Motor neuron (in vitro differentiated cells): ENCODE data around the gene GNPTAB. TPM values are rescaled to one million over a fixed set of nuclear protein-coding genes. Genes with fewer than 3 reads are reported as not detected.
"Not testable (repeated sequence)": the region's sequence is repeated elsewhere in the genome, so short reads cannot be mapped to it uniquely, and the experiment has no call there.

ENCODE experiments used
- ATAC-seq, 8 experiments: fragments of 200-7000 bp; cut with Tn5 transposase; replicated peaks in 6 of 8; 2 replicates each; pipeline ENCODE4 v1.8.0; 2021; ENCODE audit warnings: mild to moderate bottlenecking in 8 of 8, moderate library complexity in 8 of 8
- H3K27ac ChIP-seq, 2 donors: fragments of 250-450 bp; sonication (Bioruptor Pico); 2 replicates each; pipeline ENCODE4 v1.9.0; 2021; ENCODE audit warnings: antibody characterized with exemption in 2 of 2, mild to moderate bottlenecking in 2 of 2, moderate library complexity in 1 of 2
- H3K4me1 ChIP-seq, 2 donors: fragments of 250-450 bp; sonication (Bioruptor Pico); replicated peaks in 1 of 2; 2 replicates each; pipeline ENCODE4 v1.6.1; 2021; ENCODE audit warnings: antibody characterized with exemption in 2 of 2, mild to moderate bottlenecking in 2 of 2, moderate library complexity in 1 of 2
- H3K4me3 ChIP-seq, 5 donors: fragments of 250-450 bp; sonication (Bioruptor Pico); 2 replicates each; pipeline ENCODE4 v1.9.0; 2021; ENCODE audit warnings: antibody characterized with exemption in 5 of 5, mild to moderate bottlenecking in 5 of 5, moderate library complexity in 4 of 5
- WGBS, 10 experiments: fragments of 450-650 bp; shearing (Covaris generic); methylation state at CpG; one replicate each; pipeline ENCODE4 v1.0.0; 2022; 5-methylcytosine and 5-hydroxymethylcytosine counted together
- in situ Hi-C, 9 experiments: fragments of 400-800 bp; cut with MboI; loops; one replicate each; pipeline ENCODE4 v1.15.0; 2021; ENCODE audit warnings: low sequenced_read_pairs in 9 of 9, low pct_unique_long_range_greater_than_20kb in 2 of 9; ENCODE audit not compliant: unreplicated experiment in 9 of 9
- total RNA-seq, 8 experiments: library from RNA; unstranded; fragments of 300-600 nt; gene quantifications; 2 replicates each; pipeline versions ENCODE4 v1.2.3 to v1.2.4, GENCODE V29; 2022

Gene GNPTAB
- total RNA-seq, 8 experiments from 2014 or later = 15.2 to 49.0 (median 41.5) TPM

DNA sequence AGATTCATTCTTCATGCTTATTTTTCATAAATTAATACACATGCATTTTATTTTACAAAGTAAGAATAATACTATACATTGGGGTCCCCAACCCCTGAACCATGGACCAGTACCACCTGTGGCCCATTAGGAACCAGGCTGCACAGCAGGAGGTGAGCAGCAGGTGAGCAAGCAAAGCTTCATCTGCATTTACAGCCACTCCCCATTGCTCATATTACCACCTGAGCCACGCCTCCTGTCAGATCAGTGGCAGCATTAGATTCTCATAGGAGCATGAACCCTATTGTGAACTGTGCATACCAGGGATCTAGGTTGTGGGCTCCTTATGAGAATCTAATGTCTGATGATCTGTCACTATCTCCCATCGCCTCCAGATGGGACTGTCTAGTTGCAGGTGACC is 30.9 kb upstream of the GNPTAB start:
- ATAC-seq, H3K4me3 ChIP-seq, H3K4me1 ChIP-seq, H3K27ac ChIP-seq, in situ Hi-C loops: not testable (repeated sequence)
- WGBS, 10 experiments = 80 to 100% (median 97%) methylated on average over 1 to 2 of the region's 2 CpGs; no CpG with 5 or more reads in 4 of the 10 experiments

GRCh38 chr12:101859664-101860607 is 29.2 kb upstream of the GNPTAB start:
- H3K27ac ChIP-seq = no peak overlapping the region
- no peak for ATAC-seq
- H3K4me3 ChIP-seq = no peak overlapping the region
- peaks cover 9 to 24% of the 10 kb centered on the region in 2 donors for H3K4me1 ChIP-seq
- in situ Hi-C loops = no loop called here

DNA sequence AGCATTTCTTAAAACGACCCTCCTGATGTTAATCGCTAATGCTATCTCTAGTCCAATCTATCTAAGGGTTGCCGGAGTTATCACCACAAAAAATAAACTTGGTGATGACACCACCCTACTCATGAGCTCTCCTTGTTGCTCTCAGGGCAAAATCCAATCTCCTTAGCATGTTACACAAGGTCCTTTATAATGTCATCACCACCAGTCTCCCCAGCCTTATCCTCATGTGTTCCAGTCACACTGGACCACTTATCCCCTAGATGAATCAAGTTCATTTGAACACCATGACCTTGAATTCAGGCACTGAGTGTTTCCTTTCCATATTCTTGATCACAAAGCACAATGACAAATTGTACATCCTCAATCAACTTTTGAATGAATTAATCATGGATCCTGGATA is 27.6 kb upstream of the GNPTAB start:
- no peak overlapping the region for H3K27ac ChIP-seq
- WGBS, 10 experiments = 67 to 100% (median 90%) methylated on average over 1 to 3 of the region's 3 CpGs
- no peak overlapping the region for H3K4me3 ChIP-seq
- no peak for ATAC-seq
- in situ Hi-C loops = no loop called here
- H3K4me1 ChIP-seq = peaks cover 9 to 27% of the 10 kb centered on the region in 2 donors

GRCh38 chr12:101857043-101857558 is 26.3 kb upstream of the GNPTAB start:
- WGBS, 10 experiments = 0 to 63% (median 23%) methylated on average over 1 of the region's 1 CpG; no CpG with 5 or more reads in 1 of the 10 experiments
- in situ Hi-C loops = no loop called here
- Histone ChIP-seq H3K4me1 (peaks cover 9 to 27% of the 10 kb centered on the region in 2 donors), H3K27ac (no peak overlapping the region), H3K4me3 (no peak overlapping the region)
- peak; percentile 61 to 96 (median 90) for ATAC-seq

DNA sequence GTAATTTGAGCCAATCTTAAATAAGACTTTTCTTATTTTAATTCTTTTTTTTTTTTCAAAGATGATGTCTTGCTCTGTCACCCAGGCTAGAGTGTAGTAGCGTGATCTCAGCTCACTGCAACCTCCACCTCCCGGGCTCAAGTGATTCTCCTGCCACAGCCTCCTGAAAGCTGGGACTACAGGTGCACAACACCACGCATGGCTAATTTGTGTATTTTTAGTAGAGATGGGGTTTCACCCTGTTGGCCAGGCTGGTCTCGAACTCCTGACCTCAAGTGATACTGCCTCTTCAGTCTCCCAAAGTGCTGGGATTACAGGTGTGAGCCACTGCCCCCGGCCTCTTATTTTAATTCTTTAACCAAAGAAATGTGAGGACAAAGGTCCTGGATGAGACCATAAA is 25.9 kb upstream of the GNPTAB start:
- WGBS, 10 experiments = 65 to 100% (median 88%) methylated on average over 1 to 5 of the region's 5 CpGs; no CpG with 5 or more reads in 2 of the 10 experiments
- peak in 3 of 8 experiments; percentile 7 to 17 (median 11) for ATAC-seq
- H3K27ac ChIP-seq, H3K4me3 ChIP-seq, in situ Hi-C loops: not testable (repeated sequence)
- peaks cover 9 to 27% of the 10 kb centered on the region in 2 donors for H3K4me1 ChIP-seq

DNA sequence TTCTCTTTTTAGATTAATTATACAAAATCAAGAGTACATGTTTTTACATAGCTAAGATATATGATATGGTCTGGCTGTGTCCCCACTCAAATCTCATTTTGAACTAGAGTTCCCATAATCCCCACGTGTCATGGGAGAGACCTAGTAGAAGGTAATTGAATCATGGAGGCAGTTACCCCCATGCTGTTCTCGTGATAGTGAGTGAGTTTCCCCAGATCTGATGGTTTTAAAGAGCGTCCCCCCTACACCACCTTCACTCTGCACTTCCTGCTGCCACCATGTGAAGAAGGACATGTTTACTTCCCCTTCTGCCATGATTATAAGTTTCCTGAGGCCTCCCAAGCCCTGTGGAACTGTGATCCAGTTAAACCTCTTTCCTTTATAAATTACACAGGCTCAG is 25.2 kb upstream of the GNPTAB start:
- in situ Hi-C loops = no loop called here
- 82 to 100% (median 100%) methylated on average over 1 to 2 of the region's 3 CpGs; no CpG with 5 or more reads in 5 of the 10 experiments for WGBS, 10 experiments
- Histone ChIP-seq H3K27ac (no peak overlapping the region), H3K4me1 (peaks cover 9 to 27% of the 10 kb centered on the region in 2 donors), H3K4me3 (no peak overlapping the region)
- ATAC-seq = no peak

GRCh38 chr12:101855364-101855884 is 24.7 kb upstream of the GNPTAB start:
- in situ Hi-C loops = no loop called here
- peak overlapping the region in 1 of 2 donors; percentile 24 for H3K27ac ChIP-seq
- ATAC-seq = peak; percentile 18 to 91 (median 48)
- peaks cover 9 to 27% of the 10 kb centered on the region in 2 donors for H3K4me1 ChIP-seq
- no peak overlapping the region for H3K4me3 ChIP-seq
- 0 to 87% (median 65%) methylated on average over 1 to 2 of the region's 3 CpGs; no CpG with 5 or more reads in 3 of the 10 experiments for WGBS, 10 experiments

DNA sequence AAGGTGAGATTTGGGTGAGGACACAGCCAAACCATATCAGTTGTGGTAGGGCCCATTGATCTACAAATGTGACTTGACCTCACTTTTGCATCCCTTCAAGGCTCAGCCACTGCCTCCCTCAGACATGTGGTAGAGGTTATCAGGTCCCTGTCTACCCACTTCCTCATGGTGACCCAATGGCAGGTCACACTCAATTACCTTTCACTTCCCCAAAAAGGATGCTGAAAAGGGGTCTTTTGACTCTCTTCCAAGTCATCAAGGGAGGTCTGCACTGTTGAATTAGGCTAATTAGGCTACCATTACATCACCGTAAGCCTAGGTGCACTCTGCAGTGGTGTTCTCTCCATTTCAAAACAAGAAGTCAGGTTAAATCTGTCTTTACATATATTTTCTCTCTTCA is 24.0 kb upstream of the GNPTAB start:
- WGBS, 10 experiments = 75 to 100% (median 100%) methylated on average over 1 of the region's 1 CpG; no CpG with 5 or more reads in 5 of the 10 experiments
- H3K27ac ChIP-seq = no peak overlapping the region
- no peak overlapping the region for H3K4me3 ChIP-seq
- in situ Hi-C loops = no loop called here
- no peak for ATAC-seq
- H3K4me1 ChIP-seq = peaks cover 9 to 27% of the 10 kb centered on the region in 2 donors

DNA sequence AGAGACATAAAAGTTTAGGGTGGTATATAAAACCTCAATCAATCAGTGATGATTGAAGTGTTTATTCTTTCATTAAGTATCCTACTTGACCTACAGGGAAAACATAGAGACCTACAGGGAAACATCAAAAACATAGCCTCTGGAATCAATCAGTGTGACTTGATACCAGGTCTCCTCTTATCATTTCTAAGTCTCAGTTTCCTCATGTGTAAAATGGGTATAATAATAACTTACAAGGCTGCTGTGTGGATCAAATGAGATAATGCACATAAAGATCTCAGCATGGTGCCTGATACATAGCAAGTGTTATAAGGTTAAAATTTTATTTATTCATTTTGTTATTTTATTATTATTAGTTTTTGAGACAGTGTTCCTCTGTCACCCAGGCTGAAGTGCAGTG is 22.2 kb upstream of the GNPTAB start:
- no peak for ATAC-seq

DNA sequence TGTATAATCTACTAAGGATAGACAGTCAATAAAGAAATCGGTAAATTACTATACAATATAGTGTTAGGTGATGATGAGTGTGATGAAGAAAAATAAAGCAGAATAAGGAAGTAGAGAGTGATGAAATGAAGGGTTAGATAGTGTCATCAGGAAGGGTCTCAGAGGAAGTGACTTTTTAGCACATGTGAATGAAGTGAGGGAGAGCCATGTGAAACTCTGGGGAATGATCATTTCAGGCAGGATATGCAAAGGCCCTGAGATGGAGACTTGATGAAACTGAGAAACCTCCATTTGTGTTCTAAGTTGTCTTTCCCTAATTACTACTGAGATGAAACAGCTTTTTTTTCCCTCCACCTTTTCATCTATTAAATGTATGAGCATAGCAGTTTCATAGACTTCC is 19.4 kb upstream of the GNPTAB start:
- no peak for ATAC-seq
- Histone ChIP-seq H3K27ac (no peak overlapping the region), H3K4me3 (no peak overlapping the region), H3K4me1 (peaks cover 2 to 5% of the 10 kb centered on the region in 2 donors)
- in situ Hi-C loops = no loop called here
- WGBS, 10 experiments = 38 to 100% (median 100%) methylated on average over 1 of the region's 1 CpG

More for the DNA sequence above, 22.2 kb upstream of the GNPTAB start:
- H3K27ac ChIP-seq = no peak overlapping the region
- no peak overlapping the region for H3K4me3 ChIP-seq
- H3K4me1 ChIP-seq = peaks cover 9 to 27% of the 10 kb centered on the region in 2 donors
- in situ Hi-C loops = no loop called here

DNA sequence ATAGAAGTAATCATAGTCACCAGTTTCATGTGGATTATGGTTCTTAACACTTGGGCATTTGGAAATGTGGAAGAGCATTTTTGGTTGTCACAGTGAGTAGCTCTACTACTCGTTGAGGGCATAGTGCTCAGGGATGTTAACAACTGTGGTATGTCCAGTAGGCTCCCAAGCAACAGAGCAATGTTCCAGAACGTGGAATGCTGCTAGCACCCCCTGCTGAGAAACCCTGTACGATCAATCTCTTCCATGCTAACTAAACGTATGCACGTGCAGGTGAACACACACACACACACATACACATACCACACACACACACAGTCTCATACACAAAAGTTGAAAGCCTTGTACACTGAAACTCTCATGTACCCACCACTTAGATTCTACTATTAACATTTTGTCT is 16.6 kb upstream of the GNPTAB start:
- in situ Hi-C loops = loop anchor here in 1 of 9 experiments (25.0 kb wide), 1 partner anchor 435 kb away; the partner anchor contains the start of gene ARL1
- WGBS, 10 experiments = 25 to 90% (median 82%) methylated on average over 1 to 5 of the region's 5 CpGs; no CpG with 5 or more reads in 3 of the 10 experiments
- H3K4me3 ChIP-seq = no peak overlapping the region
- H3K4me1 ChIP-seq = no peaks in the 10 kb centered on the region
- H3K27ac ChIP-seq = no peak overlapping the region
- ATAC-seq = no peak

GRCh38 chr12:101845137-101845711 is 14.5 kb upstream of the GNPTAB start:
- no peaks in the 10 kb centered on the region for H3K4me1 ChIP-seq
- no peak overlapping the region for H3K4me3 ChIP-seq
- H3K27ac ChIP-seq = no peak overlapping the region
- peak in 2 of 8 experiments; percentile 18 to 89 for ATAC-seq
- WGBS, 10 experiments = 49 to 90% (median 76%) methylated on average over 1 to 5 of the region's 5 CpGs
- in situ Hi-C loops = loop anchor here in 1 of 9 experiments (25.0 kb wide), 1 partner anchor 433 kb away; the partner anchor contains the start of gene ARL1

GRCh38 chr12:101841069-101841468 is 10.3 kb upstream of the GNPTAB start:
- 80 to 96% (median 90%) methylated on average over 1 to 4 of the region's 4 CpGs; no CpG with 5 or more reads in 1 of the 10 experiments for WGBS, 10 experiments
- in situ Hi-C loops = loop anchor here in 1 of 9 experiments (25.0 kb wide), 1 partner anchor 429 kb away; the partner anchor contains the start of gene ARL1
- ATAC-seq = no peak
- H3K4me1 ChIP-seq = no peaks in the 10 kb centered on the region
- H3K4me3 ChIP-seq = no peak overlapping the region
- no peak overlapping the region for H3K27ac ChIP-seq
